NCI-H1694 treated with DMSO at 0.1 percent for 48 hours (cell line): ENCODE measurements around the gene EPX.
A peak's percentile ranks its signal among the peaks of the same experiment; 100 is the strongest.
"Not testable (repeated sequence)": the region's sequence is repeated elsewhere in the genome, so short reads cannot be mapped to it uniquely, and the experiment has no call there.

Experiments used
- DNase-seq: peaks from one replicate; lab custom pipeline; 2025; lab: John Stamatoyannopoulos, UW

EPX gene, protein sequence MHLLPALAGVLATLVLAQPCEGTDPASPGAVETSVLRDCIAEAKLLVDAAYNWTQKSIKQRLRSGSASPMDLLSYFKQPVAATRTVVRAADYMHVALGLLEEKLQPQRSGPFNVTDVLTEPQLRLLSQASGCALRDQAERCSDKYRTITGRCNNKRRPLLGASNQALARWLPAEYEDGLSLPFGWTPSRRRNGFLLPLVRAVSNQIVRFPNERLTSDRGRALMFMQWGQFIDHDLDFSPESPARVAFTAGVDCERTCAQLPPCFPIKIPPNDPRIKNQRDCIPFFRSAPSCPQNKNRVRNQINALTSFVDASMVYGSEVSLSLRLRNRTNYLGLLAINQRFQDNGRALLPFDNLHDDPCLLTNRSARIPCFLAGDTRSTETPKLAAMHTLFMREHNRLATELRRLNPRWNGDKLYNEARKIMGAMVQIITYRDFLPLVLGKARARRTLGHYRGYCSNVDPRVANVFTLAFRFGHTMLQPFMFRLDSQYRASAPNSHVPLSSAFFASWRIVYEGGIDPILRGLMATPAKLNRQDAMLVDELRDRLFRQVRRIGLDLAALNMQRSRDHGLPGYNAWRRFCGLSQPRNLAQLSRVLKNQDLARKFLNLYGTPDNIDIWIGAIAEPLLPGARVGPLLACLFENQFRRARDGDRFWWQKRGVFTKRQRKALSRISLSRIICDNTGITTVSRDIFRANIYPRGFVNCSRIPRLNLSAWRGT

DNA sequence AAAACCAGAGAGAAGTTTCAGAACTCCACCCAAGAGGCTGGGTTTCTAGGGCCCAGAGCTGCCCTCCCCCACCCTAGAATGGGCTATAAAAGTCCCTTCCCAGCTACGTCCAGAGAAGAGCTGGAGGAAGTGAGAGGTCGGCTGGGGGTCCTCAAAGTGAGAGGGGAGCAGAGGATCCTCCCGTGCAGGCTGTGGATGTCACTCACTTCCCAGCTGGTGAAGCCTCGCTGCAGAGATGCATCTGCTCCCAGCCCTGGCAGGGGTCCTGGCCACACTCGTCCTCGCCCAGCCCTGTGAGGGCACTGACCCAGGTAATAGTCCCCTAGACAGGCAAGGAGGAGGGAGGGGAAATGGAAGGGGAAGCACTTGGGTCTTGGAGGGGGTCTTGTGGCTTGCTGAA lies at the start of gene EPX:
TSS of gene EPX (plus strand) at position 115 of the 400 bp plus-strand sequence. CDS start at position 236, 121 bp downstream.
- DNase-seq = no peak

DNA sequence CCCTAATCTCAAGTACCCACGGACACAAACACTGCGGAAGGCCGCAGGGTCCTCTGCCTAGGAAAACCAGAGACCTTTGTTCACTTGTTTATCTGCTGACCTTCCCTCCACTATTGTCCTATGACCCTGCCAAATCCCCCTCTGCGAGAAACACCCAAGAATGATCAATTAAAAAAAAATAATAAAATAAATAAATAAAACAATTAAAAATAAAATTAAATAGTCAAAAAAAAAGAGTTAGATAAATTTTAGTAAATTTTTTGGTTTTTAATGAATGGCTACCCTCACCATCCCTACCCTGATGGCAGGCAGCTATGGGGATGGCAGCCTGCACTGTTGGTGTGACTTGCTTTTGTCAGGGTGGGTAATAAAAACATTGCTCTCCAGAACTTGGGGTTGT lies 49.2 kb upstream of the EPX start:
- not testable (repeated sequence) for DNase-seq

DNA sequence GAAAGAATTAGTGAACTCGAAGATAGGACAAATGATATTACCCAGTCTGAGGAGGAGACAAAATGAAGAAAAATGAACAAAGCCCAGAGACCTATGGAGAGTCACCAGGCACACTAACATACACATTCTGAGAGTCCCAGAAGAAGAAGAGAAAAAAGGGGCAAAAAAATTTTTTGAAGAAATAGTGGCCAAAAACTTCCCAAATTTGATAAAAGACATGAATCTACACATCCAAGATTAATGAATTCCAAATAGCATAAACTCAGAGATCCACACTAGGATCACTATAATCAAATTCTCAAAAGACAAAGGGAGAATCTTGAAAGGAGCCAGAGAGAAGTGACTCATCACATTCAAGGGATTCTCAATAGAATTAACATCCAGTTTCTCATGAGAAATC lies 47.7 kb upstream of the EPX start:
- no peak for DNase-seq

DNA sequence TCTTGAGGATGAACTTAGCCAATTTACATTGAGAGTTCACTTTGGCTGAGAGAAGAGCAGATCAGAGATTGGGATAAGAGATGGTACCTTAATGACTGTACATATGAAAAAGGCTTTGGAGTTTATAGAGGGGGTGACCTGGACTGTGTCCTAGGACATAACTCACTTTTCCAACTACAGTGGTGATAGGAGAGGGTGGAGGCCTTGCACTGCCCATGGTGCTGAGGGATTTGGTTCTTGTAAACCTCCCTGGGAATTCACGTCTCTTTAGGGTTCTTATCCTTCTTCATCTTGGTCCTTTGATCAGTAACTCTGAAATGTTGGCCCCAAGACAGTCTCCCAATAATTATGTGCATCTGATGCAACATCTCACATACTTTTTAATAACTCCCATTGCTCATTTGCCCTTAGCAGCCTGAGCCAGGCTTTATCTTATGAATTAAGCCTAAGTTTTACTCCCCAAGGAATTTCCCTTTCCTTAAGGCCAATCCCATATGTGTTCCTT lies 44.5 kb upstream of the EPX start, which contains the start of gene OR4D1:
TSS of gene OR4D1 (plus strand) at position 455 of the 505 bp plus-strand sequence. CDS start 6,770 bp downstream, outside the sequence.
- DNase-seq = no peak

DNA sequence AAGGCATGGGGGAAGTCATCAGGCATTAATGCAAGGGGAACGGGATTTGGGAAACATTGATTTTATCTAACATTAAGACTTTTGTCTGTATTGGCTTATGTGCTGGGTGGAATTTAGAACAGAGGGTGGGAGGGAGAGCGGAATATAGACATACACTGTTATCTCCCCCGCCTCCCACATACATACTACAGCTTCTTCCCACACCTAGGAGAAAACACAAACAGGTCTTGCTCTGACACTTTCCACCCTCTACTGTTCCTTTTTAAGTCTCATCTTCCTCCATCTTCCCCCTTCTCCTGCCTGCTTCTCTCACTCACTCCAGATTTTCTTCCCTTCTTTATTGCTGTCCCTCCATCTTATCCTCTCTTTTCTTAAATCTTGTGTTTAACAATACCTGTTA lies 43.9 kb upstream of the EPX start:
- DNase-seq = no peak

DNA sequence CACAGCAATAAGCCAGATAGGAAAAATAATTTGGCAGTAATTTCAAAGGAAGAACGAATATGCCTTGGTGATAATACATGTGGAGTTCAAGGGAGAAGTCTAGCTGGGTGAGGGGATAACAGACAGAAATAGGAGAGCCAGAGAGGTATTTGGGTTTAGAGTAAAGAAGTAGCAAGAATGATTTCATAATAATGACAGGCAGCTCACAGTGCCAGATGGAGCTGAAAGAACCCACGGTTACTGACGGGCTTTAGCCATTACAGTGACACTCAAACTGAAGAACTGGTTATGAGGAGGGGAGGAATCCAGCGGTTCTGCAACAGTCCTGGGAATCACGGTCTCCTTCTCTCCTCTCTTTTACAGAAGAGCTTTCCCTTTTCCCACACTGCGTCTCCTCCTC lies 42.1 kb upstream of the EPX start:
- no peak for DNase-seq

DNA sequence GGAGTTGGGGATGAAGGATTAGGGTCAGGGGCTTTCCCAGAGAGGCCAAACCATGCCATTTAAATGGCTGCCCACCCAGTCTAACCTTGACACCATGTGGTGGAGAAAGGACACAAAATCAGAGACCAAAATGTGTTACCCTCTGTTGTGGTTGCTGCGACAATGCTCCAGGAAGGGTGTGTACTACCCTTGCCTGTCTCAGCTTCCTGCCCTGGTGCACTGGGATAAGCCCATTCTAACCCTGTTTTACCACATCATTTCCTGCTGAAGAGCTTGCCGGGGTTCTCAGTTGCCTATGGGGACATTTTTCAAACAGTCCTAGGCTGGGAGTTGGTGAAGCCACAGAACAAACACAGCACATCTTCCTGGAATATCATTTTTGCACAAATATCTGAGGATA lies 39.5 kb upstream of the EPX start:
- DNase-seq = no peak

DNA sequence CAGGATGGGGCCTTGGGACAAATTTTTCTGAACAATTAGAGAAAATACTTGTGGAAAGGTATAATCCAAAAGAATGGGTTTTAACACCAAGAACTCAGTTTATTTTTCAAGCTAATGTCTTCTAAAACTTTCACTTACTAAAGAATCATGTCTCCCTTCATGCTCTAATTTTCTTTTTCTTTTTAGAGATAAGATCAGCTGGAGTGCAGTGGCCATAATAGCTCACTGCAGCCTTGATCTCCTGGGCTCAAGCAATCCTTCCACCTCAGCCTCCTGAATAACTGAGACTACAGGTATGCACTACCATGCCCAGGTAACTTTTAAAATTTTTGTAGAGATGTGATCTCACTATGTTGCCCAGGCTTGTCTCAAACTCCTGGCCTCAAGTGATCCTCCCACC lies 38.9 kb upstream of the EPX start:
- DNase-seq = no peak

DNA sequence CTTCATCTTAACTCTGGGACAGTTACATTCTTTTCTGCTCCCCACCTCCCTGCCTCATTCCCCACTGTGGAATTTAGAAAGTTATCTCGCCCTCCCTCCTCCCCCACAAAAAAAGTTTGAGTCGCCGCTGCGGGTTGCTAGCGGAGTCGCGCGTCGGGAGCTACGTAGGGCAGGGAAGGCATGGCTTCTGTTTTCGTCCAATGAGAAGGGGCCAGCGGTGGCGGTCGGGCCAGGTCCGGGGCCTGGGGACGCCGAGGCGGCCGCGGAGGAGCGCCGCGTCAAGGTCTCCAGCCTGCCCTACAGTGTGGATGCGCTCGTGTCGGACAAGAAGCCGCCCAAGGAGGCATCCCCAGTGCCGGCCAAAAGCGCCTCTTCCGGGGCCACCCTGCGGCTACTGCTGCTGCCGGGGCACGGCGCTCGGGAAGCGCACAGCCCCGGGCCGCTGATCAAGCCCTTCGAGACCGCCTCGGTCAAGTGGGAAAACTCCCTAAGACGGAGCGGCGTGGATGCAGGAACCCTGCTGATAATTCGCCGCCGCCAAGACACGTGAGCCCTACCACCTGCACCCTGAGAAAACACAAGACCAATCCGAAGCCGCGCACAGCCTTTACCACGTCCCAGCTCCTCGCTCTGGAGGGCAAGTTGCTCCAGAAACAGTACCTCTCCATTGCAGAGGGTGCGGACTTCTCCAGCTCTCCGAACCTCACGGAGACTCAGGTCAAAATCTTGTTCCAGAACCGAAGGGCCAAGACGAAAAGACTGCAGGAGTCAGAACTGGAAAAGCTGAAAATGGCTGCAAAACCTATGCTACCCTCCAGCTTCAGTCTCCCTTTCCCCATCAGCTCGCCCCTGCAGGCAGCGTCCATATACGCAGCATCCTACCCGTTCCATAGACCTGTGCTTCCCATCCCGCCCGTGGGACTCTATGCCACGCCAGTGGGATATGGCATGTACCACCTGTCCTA lies 35.4 kb upstream of the EPX start:
- no peak for DNase-seq

DNA sequence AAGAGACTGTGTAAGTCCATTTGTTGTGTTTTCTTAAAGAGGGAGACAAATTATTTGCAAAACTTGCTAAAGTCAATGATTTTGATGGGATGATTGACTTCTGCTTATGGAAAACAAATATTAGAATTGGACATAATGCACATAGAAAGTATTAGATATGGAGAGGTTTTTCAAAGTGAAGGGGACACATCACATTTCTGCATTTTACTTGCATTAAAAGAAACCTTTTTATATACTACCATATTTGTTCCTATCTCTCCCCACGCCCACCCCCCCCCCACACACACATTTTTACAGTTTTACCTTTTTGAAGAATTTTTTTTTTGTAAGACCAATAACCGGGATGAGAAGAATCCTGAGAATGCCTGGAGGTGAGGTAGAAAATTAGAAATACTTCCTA lies 34.3 kb upstream of the EPX start:
- no peak for DNase-seq

DNA sequence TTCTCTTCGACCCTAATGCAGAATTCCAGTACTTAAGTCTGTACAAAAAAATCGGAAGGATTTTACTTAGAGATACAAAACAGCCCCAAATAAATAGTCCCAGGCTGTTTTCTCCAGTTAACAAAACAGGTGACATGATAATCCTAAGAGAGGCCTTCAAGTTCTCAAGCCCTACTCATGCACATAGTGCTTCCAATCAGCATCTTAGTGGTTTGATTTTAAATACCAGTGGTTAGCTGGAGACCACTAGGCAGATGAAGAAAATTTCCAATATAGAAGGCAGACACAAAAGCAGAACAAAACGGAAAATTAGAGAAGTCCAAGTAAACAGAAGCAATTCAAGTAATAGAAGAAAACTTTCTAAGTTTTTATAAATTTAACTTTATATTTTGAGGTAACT lies 31.0 kb upstream of the EPX start:
- no peak for DNase-seq

DNA sequence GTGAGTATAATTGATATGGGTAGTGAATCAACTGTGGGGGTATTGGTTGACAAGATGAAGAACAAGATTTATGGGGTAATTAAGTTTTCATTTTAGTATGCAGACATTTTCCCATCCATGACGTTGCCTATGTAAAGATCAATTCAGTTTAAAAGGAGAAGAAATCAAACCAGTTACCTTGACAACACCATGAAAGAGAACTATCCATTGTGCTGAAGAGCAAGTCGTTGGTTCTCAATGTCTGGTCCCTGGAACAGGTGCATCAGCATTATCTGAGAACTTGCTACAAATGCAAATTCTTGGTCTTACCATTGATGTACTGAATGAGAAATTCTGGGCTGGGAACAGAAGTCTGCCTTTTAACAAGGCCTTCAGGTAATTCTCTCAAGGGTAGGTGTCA lies 26.5 kb upstream of the EPX start:
- DNase-seq = no peak

DNA sequence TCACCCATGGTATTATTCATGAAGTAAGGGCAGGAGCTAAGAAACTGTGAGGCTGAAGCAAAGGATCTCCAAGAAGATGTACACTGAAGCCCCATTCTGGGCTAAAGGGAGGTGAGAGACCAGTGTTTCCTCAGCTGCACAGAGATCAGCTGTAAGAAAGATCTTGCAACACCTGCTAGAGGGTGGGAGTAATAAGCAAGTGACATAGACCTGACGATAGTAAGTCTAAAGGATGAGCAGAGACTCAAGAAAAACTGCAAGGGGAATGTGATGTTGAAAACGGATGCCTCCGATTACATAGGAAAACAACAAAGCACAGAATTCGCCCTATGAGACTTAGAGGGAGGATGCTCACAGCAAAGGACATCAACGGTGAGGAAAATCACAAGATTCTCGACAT lies 25.8 kb upstream of the EPX start, which contains the start of gene OR4D2:
TSS of gene OR4D2 (plus strand) at position 301 of the 400 bp plus-strand sequence. CDS start 2,674 bp downstream, outside the sequence.
- DNase-seq = no peak

DNA sequence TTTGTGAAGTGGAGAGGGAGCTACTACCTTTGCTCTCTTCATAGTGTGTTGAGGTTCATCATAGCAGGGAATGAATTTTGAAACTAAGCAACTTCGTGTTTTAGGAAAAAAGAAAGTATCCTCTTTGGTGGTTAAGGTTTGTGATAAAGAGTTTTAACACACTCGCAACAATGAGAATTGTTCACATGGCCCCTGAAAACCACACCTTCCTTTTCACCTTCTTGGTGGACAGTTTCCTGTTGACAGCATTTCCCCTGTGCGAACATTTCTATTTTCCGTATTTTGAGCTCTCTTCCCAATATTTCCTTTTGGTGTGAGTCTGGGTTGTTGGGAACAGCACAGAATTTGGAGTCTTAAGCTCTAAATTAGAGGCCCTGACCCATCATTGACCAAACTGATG lies 21.9 kb upstream of the EPX start:
- no peak for DNase-seq

DNA sequence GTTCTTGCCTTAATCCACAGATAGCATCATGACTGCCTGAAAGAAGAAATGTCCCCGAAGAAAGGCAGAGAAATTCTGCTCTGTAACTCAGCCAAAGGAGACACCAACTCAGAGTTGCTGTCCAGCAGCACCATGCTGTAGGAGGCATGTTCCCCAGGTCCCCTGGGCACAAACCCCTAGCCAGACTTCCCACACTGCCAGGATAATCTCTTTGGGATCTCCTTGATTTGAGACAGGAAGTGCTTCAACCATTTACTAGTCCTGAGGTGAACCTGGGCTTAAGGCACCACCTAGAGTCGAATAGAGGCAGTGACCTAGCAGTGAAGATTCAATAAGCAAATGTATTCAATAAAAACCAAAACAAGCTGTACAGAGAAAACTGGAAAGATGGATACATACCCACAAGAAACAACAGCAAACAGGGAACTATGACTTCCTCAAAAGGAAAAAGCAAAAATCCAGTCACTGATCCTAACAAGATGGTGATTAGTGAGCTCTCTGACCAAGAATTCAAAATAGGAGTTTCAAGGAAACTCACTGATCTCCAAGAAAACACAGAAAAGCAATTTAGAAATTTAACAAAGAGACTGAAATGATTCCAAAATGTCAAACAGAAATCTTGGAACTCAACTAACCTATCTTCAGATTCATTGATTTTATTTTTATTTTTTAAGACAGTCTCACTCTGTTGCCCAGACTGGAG lies 20.0 kb upstream of the EPX start:
- peak; percentile 51 for DNase-seq

DNA sequence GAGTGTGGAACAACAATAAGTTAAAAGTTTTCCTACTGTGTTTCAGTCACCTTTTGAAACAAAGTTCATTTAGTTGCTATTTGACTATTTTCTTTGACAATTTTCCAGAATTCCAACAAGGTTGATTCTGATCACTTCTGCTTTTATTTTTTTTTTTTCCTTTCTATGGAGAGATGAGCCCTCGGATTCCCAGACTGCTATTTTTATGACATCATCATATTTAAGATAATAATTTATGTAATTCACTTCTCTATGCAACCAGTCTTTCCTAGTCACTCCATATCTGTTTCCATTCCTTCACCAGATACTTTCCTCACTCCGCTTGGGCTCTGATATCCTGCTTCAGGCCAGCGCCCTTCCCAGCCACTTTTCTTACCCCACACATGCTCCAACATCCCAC lies 17.7 kb upstream of the EPX start:
- no peak for DNase-seq

DNA sequence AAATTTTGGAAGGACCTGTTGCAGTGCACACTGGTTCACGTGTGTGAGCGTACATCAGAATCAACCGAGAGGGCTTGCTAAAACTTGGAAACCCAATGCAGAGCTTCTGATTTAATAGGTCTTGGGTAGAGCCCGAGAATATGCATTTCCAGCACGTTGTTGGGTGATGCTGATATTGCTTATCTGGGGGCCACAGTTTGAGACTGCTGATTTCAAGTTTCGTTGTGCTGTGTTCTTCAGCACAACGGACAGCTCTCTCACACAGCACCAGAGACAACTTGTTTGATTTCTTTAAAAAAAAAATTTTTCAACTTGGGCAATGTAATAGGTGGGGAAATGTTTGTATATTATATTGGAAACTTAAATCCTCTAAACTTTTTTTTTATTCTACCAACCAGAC lies 16.3 kb upstream of the EPX start:
- no peak for DNase-seq

DNA sequence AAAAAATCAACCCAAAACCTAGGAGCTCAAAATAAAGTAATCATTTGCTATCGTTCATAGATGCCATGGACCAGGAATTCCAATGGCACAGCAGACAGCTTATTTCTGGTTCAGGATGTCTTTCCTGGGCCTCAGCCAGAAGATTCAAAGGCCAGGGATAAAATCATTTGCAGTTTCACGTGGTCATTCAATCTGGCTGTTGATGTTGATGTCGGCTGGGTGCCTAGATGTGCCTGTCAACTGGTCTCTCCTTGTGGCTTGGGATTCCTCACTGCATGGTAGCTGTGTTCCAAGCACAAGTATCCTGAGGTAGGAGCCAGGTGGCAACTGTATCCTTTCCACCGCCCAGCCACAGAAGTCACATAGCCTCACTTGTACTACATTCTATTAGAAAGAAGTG lies 10.7 kb upstream of the EPX start:
- DNase-seq = no peak

DNA sequence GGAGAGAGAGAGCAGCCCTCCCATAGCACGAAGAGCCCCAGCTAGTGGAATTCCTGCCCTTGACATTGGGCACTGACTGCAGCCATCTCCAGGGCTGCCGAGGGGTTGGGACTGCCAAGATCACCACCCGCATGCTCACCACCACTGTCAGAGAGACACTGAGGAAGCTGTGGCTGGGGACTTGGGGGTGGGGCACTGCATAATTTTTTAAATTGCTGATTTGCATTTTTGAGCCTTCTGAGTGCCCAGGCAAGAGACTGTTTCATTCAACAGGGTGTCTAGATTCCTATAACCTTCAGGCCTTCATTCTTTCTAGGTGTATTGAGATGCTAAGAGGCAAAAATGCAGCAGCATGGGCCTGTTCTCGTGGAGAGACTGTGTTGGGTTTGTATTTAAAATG lies 9.0 kb upstream of the EPX start:
- no peak for DNase-seq

DNA sequence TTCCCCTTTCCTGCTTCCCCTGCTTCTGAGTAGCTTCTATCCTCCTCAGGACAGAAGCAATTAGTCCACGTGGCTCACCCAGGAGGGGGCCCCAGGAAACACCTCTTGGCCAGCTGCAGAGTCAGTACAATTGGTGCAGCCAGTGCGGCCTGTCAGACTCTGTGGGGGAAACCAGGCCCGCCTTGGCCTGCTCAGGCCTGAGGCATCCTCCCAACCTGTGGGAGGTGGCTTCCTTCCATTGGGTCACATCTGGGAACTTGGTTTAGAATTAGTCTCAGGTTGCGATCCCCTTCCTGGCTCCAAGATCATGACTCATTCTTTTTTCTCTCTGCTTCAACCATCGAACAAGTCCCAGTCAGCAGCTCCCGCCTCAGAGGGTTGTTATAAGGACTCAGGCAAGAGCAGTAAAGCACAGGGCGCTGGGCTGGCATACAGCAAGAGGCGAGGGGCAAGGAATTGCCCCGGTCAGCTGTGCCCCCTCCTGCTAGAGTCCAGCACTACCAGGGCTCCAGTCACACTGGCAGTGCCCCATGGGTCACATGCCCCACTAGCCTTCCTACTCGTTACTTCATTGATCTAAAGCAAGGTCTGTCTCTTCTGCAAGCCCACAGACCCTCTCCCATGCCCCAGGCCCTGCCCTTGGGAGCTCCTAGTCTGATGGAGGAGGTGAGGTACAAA lies 8.1 kb upstream of the EPX start:
- no peak for DNase-seq
